Measurements from ENCODE around the gene NEU2.
A peak's percentile ranks its signal among the peaks of the same experiment; 100 is the strongest.

NEU2 gene

DNA sequence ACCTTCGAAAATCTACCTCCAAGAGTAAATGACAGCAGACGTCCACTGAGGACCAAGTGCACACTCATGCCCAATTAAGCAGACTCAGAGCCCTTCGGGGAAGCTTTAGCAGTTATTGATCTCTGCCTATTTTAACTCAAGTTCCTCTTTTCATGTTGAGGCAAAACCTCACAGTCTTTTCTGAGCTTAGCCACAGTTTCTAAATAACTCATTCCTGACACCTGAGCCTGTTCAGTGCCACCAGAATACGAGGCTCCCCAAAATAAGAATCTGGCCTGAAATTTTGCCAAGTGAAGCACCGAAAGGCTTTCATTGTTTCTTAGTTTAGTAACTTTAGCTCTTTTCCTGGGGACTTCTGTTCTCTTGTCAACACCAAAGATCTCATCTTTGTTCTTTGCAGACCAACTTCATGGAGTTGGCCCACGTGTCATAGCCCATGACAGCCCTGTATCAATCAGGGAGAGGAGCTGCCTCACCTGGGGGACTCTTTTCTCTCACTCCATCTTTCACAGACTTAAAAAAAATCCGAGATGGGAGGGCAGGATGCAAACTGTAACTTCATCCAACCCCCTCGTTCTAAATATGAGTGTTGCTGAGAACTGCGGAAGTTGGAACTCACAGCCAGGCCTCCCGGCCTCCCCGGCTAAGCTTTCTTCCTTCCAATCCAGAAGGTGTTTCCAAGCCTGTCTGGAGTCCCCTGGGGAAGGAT, 49.9 kb downstream of the NEU2 start:
- H3K9ac ChIP-seq (ENCODE audit: low read depth, low read length, poor library complexity) = no peak overlapping the region
- H3K79me1 ChIP-seq (ENCODE audit: low read depth, low read length) = no peaks in the 10 kb centered on the region
- H2AFZ ChIP-seq (ENCODE audit: low read length) = no peak overlapping the region
- no peak overlapping the region for H2BK12ac ChIP-seq (ENCODE audit: low read length)
- no peak overlapping the region for H2BK120ac ChIP-seq (ENCODE audit: low read depth, low read length)
- no peak overlapping the region for H2BK5ac ChIP-seq (ENCODE audit: low read length)
- H4K8ac ChIP-seq (ENCODE audit: low read depth, low read length) = no peak overlapping the region
- no peaks in the 10 kb centered on the region for H3K36me3 ChIP-seq (replicated peaks in 1 of 2; ENCODE audit: control insufficient read depth in 2 of 2, insufficient read depth in 2 of 2, low read length in 2 of 2)
- H3K27me3 ChIP-seq (ENCODE audit: control insufficient read depth in 3 of 3, insufficient read depth in 3 of 3, low read depth in 1 of 3, low read length in 3 of 3) = peaks cover 0 to 11% (median 0%) of the 10 kb centered on the region in 3 experiments
- no peak overlapping the region for H3K14ac ChIP-seq (ENCODE audit: low read length)
- no peak overlapping the region for H3K23ac ChIP-seq (ENCODE audit: low read depth, low read length, poor library complexity)
- no peak for DNase-seq (ENCODE audit: low spot score)
- no peak overlapping the region for H2AK5ac ChIP-seq (ENCODE audit: low read depth, low read length)
- peaks cover 0 to 14% of the 10 kb centered on the region in 2 donors for H3K4me1 ChIP-seq (ENCODE audit: control insufficient read depth in 2 of 2, insufficient read depth in 1 of 2, low read depth in 1 of 2, low read length in 2 of 2)
- H3K9me3 ChIP-seq (replicated peaks in 1 of 2; ENCODE audit: control insufficient read depth in 2 of 2, insufficient read depth in 1 of 2, low read depth in 1 of 2, low read length in 2 of 2) = no peaks in the 10 kb centered on the region
- no peak overlapping the region for H3K18ac ChIP-seq (ENCODE audit: low read length)
- no peak overlapping the region for H3K27ac ChIP-seq (replicated peaks; ENCODE audit: low read length)
- H3K4me2 ChIP-seq (ENCODE audit: insufficient read depth, low read length, poor library complexity, severe bottlenecking) = no peak overlapping the region
- H3K4me3 ChIP-seq (ENCODE audit: low read length in 2 of 2) = no peak overlapping the region
- no peak overlapping the region for H4K91ac ChIP-seq (ENCODE audit: low read depth, low read length, poor library complexity)
- WGBS, 2 donors (ENCODE audit: extremely low coverage in 2 of 2, insufficient read length in 2 of 2, insufficient replicate concordance in 1 of 2) = no CpG with 5 or more reads among the region's 11 CpGs
- H3K4ac ChIP-seq (ENCODE audit: low read length) = no peak overlapping the region
- H2BK15ac ChIP-seq (ENCODE audit: low read length) = no peak overlapping the region

DNA sequence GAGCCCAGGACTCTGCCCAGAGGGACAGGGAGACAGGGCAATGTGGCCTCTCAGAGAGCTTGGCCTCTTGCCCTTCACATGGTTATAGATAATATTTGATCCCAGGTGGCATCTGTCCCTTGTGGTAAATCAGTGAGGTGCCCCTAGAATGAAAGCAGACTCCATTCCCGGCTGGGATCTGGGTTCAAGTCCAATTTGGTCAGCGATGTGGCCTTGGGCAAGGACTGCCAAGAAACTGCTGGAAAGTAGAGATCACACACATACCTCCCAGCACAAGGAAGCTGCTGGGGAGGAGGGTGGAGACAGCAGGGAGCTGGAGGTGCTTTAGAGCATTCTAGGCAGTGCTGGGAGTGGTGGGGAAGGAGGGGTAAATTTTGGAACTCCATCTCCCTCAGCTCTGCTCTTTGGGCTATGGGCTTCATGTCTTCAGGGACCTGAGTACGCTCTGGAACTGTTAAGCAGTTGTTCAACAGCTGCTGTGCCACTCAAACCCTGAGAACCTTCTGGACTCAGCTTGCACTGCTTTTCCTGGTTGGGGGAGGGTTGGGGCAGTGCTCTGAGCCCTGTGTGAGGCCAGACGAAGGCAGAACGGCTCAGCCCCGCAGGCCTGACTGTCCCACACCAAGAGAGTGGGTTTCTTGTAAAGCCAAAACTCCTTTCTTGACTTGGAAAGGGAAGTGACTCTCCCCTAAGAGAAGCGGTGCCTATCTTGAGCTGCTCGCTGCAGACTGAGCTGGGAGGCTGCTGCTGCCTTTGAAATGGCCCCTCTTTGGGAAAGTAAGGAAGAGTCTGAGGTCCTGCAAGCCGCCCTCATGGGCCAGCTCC, 50.7 kb downstream of the NEU2 start:
- no peak overlapping the region for H2BK120ac ChIP-seq (ENCODE audit: low read depth, low read length)
- no peak for DNase-seq (ENCODE audit: low spot score)
- no peak overlapping the region for H4K8ac ChIP-seq (ENCODE audit: low read depth, low read length)
- H2BK12ac ChIP-seq (ENCODE audit: low read length) = peak overlapping the region; percentile 22
- peak overlapping the region; percentile 7 for H2AFZ ChIP-seq (ENCODE audit: low read length)
- H3K36me3 ChIP-seq (replicated peaks in 1 of 2; ENCODE audit: control insufficient read depth in 2 of 2, insufficient read depth in 2 of 2, low read length in 2 of 2) = no peaks in the 10 kb centered on the region
- H3K4me2 ChIP-seq (ENCODE audit: insufficient read depth, low read length, poor library complexity, severe bottlenecking) = no peak overlapping the region
- no peak overlapping the region for H3K9ac ChIP-seq (ENCODE audit: low read depth, low read length, poor library complexity)
- H2BK15ac ChIP-seq (ENCODE audit: low read length) = no peak overlapping the region
- no peak overlapping the region for H2AK5ac ChIP-seq (ENCODE audit: low read depth, low read length)
- peak overlapping the region; percentile 69 for H3K18ac ChIP-seq (ENCODE audit: low read length)
- no CpG with 5 or more reads among the region's 9 CpGs for WGBS, 2 donors (ENCODE audit: extremely low coverage in 2 of 2, insufficient read length in 2 of 2, insufficient replicate concordance in 1 of 2)
- H3K4ac ChIP-seq (ENCODE audit: low read length) = no peak overlapping the region
- no peak overlapping the region for H4K91ac ChIP-seq (ENCODE audit: low read depth, low read length, poor library complexity)
- no peak overlapping the region for H3K4me3 ChIP-seq (ENCODE audit: low read length in 2 of 2)
- H3K23ac ChIP-seq (ENCODE audit: low read depth, low read length, poor library complexity) = no peak overlapping the region
- H3K79me1 ChIP-seq (ENCODE audit: low read depth, low read length) = no peaks in the 10 kb centered on the region
- H3K9me3 ChIP-seq (replicated peaks in 1 of 2; ENCODE audit: control insufficient read depth in 2 of 2, insufficient read depth in 1 of 2, low read depth in 1 of 2, low read length in 2 of 2) = no peaks in the 10 kb centered on the region
- no peak overlapping the region for H2BK5ac ChIP-seq (ENCODE audit: low read length)
- no peak overlapping the region for H3K14ac ChIP-seq (ENCODE audit: low read length)
- peaks cover 0 to 11% (median 0%) of the 10 kb centered on the region in 3 experiments for H3K27me3 ChIP-seq (ENCODE audit: control insufficient read depth in 3 of 3, insufficient read depth in 3 of 3, low read depth in 1 of 3, low read length in 3 of 3)
- H3K27ac ChIP-seq (replicated peaks; ENCODE audit: low read length) = no peak overlapping the region
- H3K4me1 ChIP-seq (ENCODE audit: control insufficient read depth in 2 of 2, insufficient read depth in 1 of 2, low read depth in 1 of 2, low read length in 2 of 2) = peaks cover 0 to 14% of the 10 kb centered on the region in 2 donors

DNA sequence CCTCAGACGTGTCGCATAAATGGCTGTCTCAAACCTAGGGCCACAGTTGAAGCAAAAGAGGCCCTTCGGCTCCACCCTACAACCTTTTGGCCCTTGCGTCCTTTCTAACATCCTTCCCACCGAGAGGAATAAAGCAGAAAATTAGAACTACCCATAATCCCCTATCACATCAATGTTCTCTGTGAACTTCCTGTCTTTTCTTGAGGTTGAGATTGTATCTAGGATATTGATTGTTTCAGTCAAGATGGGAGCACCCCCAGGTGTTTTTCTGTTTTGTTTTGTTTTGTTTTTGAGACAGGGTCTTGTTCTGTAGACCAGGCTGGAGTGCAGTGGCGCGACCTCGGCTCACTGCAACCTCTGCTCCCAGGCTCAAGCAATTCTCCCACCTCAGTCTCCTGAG, 51.3 kb downstream of the NEU2 start:
- Histone ChIP-seq H4K91ac (ENCODE audit: low read depth, low read length, poor library complexity) (no peak overlapping the region), H2BK12ac (ENCODE audit: low read length) (no peak overlapping the region), H3K4me3 (ENCODE audit: low read length in 2 of 2) (no peak overlapping the region), H3K79me1 (ENCODE audit: low read depth, low read length) (no peaks in the 10 kb centered on the region), H3K4me2 (ENCODE audit: insufficient read depth, low read length, poor library complexity, severe bottlenecking) (no peak overlapping the region), H3K27ac (replicated peaks; ENCODE audit: low read length) (no peak overlapping the region), H2BK120ac (ENCODE audit: low read depth, low read length) (no peak overlapping the region), H3K23ac (ENCODE audit: low read depth, low read length, poor library complexity) (no peak overlapping the region), H3K9me3 (replicated peaks in 1 of 2; ENCODE audit: control insufficient read depth in 2 of 2, insufficient read depth in 1 of 2, low read depth in 1 of 2, low read length in 2 of 2) (no peaks in the 10 kb centered on the region), H2BK5ac (ENCODE audit: low read length) (no peak overlapping the region), H2BK15ac (ENCODE audit: low read length) (no peak overlapping the region), H2AK5ac (ENCODE audit: low read depth, low read length) (no peak overlapping the region), H3K4ac (ENCODE audit: low read length) (no peak overlapping the region), H3K27me3 (ENCODE audit: control insufficient read depth in 3 of 3, insufficient read depth in 3 of 3, low read depth in 1 of 3, low read length in 3 of 3) (peaks cover 0 to 14% (median 0%) of the 10 kb centered on the region in 3 experiments), H3K9ac (ENCODE audit: low read depth, low read length, poor library complexity) (no peak overlapping the region), H3K36me3 (replicated peaks in 1 of 2; ENCODE audit: control insufficient read depth in 2 of 2, insufficient read depth in 2 of 2, low read length in 2 of 2) (no peaks in the 10 kb centered on the region), H3K18ac (ENCODE audit: low read length) (peak overlapping the region; percentile 69), H3K4me1 (ENCODE audit: control insufficient read depth in 2 of 2, insufficient read depth in 1 of 2, low read depth in 1 of 2, low read length in 2 of 2) (peaks cover 0 to 14% of the 10 kb centered on the region in 2 donors), H2AFZ (ENCODE audit: low read length) (peak overlapping the region; percentile 7), H4K8ac (ENCODE audit: low read depth, low read length) (no peak overlapping the region), H3K14ac (ENCODE audit: low read length) (no peak overlapping the region)
- WGBS, 2 donors (ENCODE audit: extremely low coverage in 2 of 2, insufficient read length in 2 of 2, insufficient replicate concordance in 1 of 2) = no CpG with 5 or more reads among the region's 8 CpGs
- DNase-seq (ENCODE audit: low spot score) = no peak

DNA sequence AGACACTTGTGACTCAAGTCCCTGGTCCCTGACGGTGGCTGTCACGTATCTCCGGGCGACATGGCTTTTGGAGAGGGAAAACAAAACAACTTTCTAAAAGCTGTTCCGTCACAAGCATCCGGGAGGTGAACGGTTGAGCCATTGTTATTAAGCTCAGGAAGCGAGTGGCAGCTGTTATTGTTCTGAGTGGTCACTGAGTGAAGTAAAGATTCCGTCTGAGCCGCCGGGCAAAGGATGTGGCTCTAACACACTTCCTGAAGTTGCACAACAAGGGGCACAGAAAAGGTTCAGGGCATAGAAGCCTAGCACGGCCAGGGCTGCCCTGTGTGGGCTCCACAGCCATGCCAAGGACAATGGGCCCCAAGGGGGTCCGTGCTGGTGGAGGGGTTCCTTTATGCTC, 52.0 kb downstream of the NEU2 start:
- Histone ChIP-seq H3K4ac (ENCODE audit: low read length) (no peak overlapping the region), H3K27me3 (ENCODE audit: control insufficient read depth in 3 of 3, insufficient read depth in 3 of 3, low read depth in 1 of 3, low read length in 3 of 3) (peaks cover 0 to 14% (median 0%) of the 10 kb centered on the region in 3 experiments), H3K4me1 (ENCODE audit: control insufficient read depth in 2 of 2, insufficient read depth in 1 of 2, low read depth in 1 of 2, low read length in 2 of 2) (peaks cover 0 to 14% of the 10 kb centered on the region in 2 donors), H2BK12ac (ENCODE audit: low read length) (no peak overlapping the region), H3K79me1 (ENCODE audit: low read depth, low read length) (no peaks in the 10 kb centered on the region), H3K4me2 (ENCODE audit: insufficient read depth, low read length, poor library complexity, severe bottlenecking) (no peak overlapping the region), H4K91ac (ENCODE audit: low read depth, low read length, poor library complexity) (no peak overlapping the region), H2BK120ac (ENCODE audit: low read depth, low read length) (no peak overlapping the region), H4K8ac (ENCODE audit: low read depth, low read length) (no peak overlapping the region), H2AK5ac (ENCODE audit: low read depth, low read length) (no peak overlapping the region), H3K23ac (ENCODE audit: low read depth, low read length, poor library complexity) (no peak overlapping the region), H2BK15ac (ENCODE audit: low read length) (no peak overlapping the region), H3K27ac (replicated peaks; ENCODE audit: low read length) (no peak overlapping the region), H3K9me3 (replicated peaks in 1 of 2; ENCODE audit: control insufficient read depth in 2 of 2, insufficient read depth in 1 of 2, low read depth in 1 of 2, low read length in 2 of 2) (no peaks in the 10 kb centered on the region), H3K4me3 (ENCODE audit: low read length in 2 of 2) (no peak overlapping the region), H3K9ac (ENCODE audit: low read depth, low read length, poor library complexity) (no peak overlapping the region), H2AFZ (ENCODE audit: low read length) (peak overlapping the region; percentile 63), H3K14ac (ENCODE audit: low read length) (no peak overlapping the region), H3K36me3 (replicated peaks in 1 of 2; ENCODE audit: control insufficient read depth in 2 of 2, insufficient read depth in 2 of 2, low read length in 2 of 2) (no peaks in the 10 kb centered on the region), H3K18ac (ENCODE audit: low read length) (no peak overlapping the region), H2BK5ac (ENCODE audit: low read length) (no peak overlapping the region)
- WGBS, 2 donors (ENCODE audit: extremely low coverage in 2 of 2, insufficient read length in 2 of 2, insufficient replicate concordance in 1 of 2) = no CpG with 5 or more reads among the region's 13 CpGs
- no peak for DNase-seq (ENCODE audit: low spot score)

Data from neuronal stem cell (in vitro differentiated cells).